SU-DHL-6 (cell line): Measurements from ENCODE around the gene CCR7.

ENCODE experiments used
- H2AFZ ChIP-seq: fragments of 200-600 bp; sonication (generic); 2 replicates; pipeline ENCODE4 v1.6.1; 2014; ENCODE audit warnings: low read depth, mild to moderate bottlenecking, moderate library complexity, mixed read lengths, antibody characterized with exemption, low read length; ENCODE audit not compliant: severe bottlenecking
- H3F3A ChIP-seq: fragments of 200-600 bp; shearing (Covaris generic); 2 replicates; pipeline ENCODE4 v1.6.0; 2016; ENCODE audit warnings: antibody characterized with exemption, mild to moderate bottlenecking; ENCODE audit not compliant: insufficient read depth
- H3K27ac ChIP-seq: fragments of 200-600 bp; sonication (generic); 2 replicates; pipeline ENCODE4 v1.5.1; 2016; ENCODE audit warnings: low read depth, mild to moderate bottlenecking, low read length, moderate library complexity, mixed read lengths
- H3K27me3 ChIP-seq: fragments of 200-600 bp; sonication (generic), shearing (Covaris generic); 2 replicates; pipeline ENCODE4 v1.6.0; 2014; ENCODE audit warnings: mild to moderate bottlenecking, low read length
- H3K36me3 ChIP-seq: fragments of 200-600 bp; sonication (generic); 2 replicates; pipeline ENCODE4 v1.6.1; 2014; ENCODE audit warnings: mild to moderate bottlenecking, low read length, mixed read lengths
- H3K4me2 ChIP-seq: fragments of 300-600, 200-600 bp; shearing (Covaris generic), sonication (generic); 2 replicates; pipeline ENCODE4 v1.6.0; 2014; ENCODE audit warnings: low read length, low read depth, mild to moderate bottlenecking; ENCODE audit not compliant: poor library complexity, severe bottlenecking
- H3K4me3 ChIP-seq: fragments of 200-600 bp; sonication (generic); 2 replicates; pipeline ENCODE4 v1.5.1; 2014; ENCODE audit warnings: antibody characterized with exemption, low read length, mild to moderate bottlenecking, mixed read lengths; ENCODE audit not compliant: insufficient read depth, poor library complexity, severe bottlenecking
- H3K79me2 ChIP-seq: fragments of 200-600 bp; sonication (generic); 2 replicates; pipeline ENCODE4 v1.6.1; 2014; ENCODE audit warnings: mild to moderate bottlenecking, low read length, moderate library complexity; ENCODE audit not compliant: insufficient read depth
- H3K9ac ChIP-seq: fragments of 200-600 bp; sonication (generic); 2 replicates; pipeline ENCODE4 v1.7.0; 2014; ENCODE audit warnings: mild to moderate bottlenecking, low read length
- H3K9me2 ChIP-seq: fragments of 200-600 bp; sonication (generic); replicated peaks from 2 replicates; pipeline ENCODE4 v1.6.1; 2014; ENCODE audit warnings: low read length; ENCODE audit not compliant: insufficient read depth
- H3K9me3 ChIP-seq: fragments of 200-600 bp; sonication (generic); 2 replicates; pipeline ENCODE4 v1.6.1; 2014; ENCODE audit warnings: low read length, mixed read lengths; ENCODE audit not compliant: insufficient read depth
- H4K20me1 ChIP-seq: fragments of 200-600 bp; sonication (generic); 2 replicates; pipeline ENCODE4 v1.6.1; 2014; ENCODE audit warnings: low read depth, mild to moderate bottlenecking, antibody characterized with exemption, low read length, moderate library complexity, mixed read lengths
- CTCF ChIP-seq: fragments of 200-600 bp; sonication (generic); IDR thresholded peaks from one replicate; pipeline ENCODE4 v1.5.1; 2017; ENCODE audit warnings: antibody characterized with exemption, mild to moderate bottlenecking, low read length, moderate library complexity; ENCODE audit not compliant: insufficient read depth, poor library complexity, severe bottlenecking
- EZH2phosphoT487 ChIP-seq: fragments of 200-600 bp; sonication (generic), shearing (Covaris generic); conservative IDR thresholded peaks from 2 replicates; pipeline ENCODE4 v1.6.1; 2018; ENCODE audit warnings: mild to moderate bottlenecking, antibody characterized with exemption, low read length, moderate library complexity, mixed read lengths

CCR7 gene

GRCh38 chr17:40535924-40536294 is 29.4 kb downstream of the CCR7 start:
- Histone ChIP-seq H2AFZ (no peak overlapping the region), H3K4me2 (no peak overlapping the region), H3K36me3 (no peaks in the 10 kb centered on the region), H3K9me2 (no peaks in the 10 kb centered on the region), H4K20me1 (no peaks in the 10 kb centered on the region), H3K27me3 (no peaks in the 10 kb centered on the region), H3F3A (no peaks in the 10 kb centered on the region), H3K4me3 (no peak overlapping the region), H3K9ac (no peak overlapping the region), H3K79me2 (no peaks in the 10 kb centered on the region), H3K9me3 (no peaks in the 10 kb centered on the region), H3K27ac (no peak overlapping the region)
- TF ChIP-seq CTCF: no peak
- no peak for TF ChIP-seq EZH2phosphoT487

GRCh38 chr17:40535438-40535837 is 29.8 kb downstream of the CCR7 start:
- Histone ChIP-seq H3K27me3 (no peaks in the 10 kb centered on the region), H3K79me2 (no peaks in the 10 kb centered on the region), H2AFZ (no peak overlapping the region), H3K36me3 (no peaks in the 10 kb centered on the region), H3K27ac (no peak overlapping the region), H3K9me2 (no peaks in the 10 kb centered on the region), H3K9me3 (no peaks in the 10 kb centered on the region), H3K4me2 (no peak overlapping the region), H3F3A (no peaks in the 10 kb centered on the region), H3K4me3 (no peak overlapping the region), H3K9ac (no peak overlapping the region), H4K20me1 (no peaks in the 10 kb centered on the region)
- TF ChIP-seq CTCF (no peak), EZH2phosphoT487 (no peak)

- Histone ChIP-seq H3K27ac (no peak overlapping the region), H3K4me2 (no peak overlapping the region), H3K9ac (no peak overlapping the region), H3F3A (no peaks in the 10 kb centered on the region), H3K9me3 (no peaks in the 10 kb centered on the region), H3K36me3 (no peaks in the 10 kb centered on the region), H3K9me2 (no peaks in the 10 kb centered on the region), H3K4me3 (no peak overlapping the region), H4K20me1 (no peaks in the 10 kb centered on the region), H2AFZ (no peak overlapping the region), H3K79me2 (no peaks in the 10 kb centered on the region), H3K27me3 (no peaks in the 10 kb centered on the region)
- TF ChIP-seq EZH2phosphoT487: no peak
- TF ChIP-seq CTCF: no peak
Observed at GRCh38 chr17:40534371-40535189, 30.7 kb downstream of the CCR7 start.
